Mesenchymal stem cell (in vitro differentiated cells and primary cell): ENCODE measurements around the gene RELT.

ENCODE experiments used
- DNase-seq: peaks from one replicate; pipeline ENCODE4 v3.0.0-alpha.2; 2013
- H2AFZ ChIP-seq: one replicate; pipeline ENCODE4 v1.6.1; 2013; ENCODE audit warnings: low read depth, mild to moderate bottlenecking, control low read depth, inconsistent platforms, low read length, moderate library complexity
- H2AK5ac ChIP-seq: 2 replicates; pipeline ENCODE4 v1.6.1; 2013; ENCODE audit warnings: low read length, moderate library complexity, mild to moderate bottlenecking, inconsistent platforms; ENCODE audit not compliant: severe bottlenecking
- H2BK120ac ChIP-seq: one replicate; pipeline ENCODE4 v1.6.1; 2013; ENCODE audit warnings: low read depth, mild to moderate bottlenecking, inconsistent platforms, low read length, moderate library complexity
- H2BK12ac ChIP-seq, 2 experiments: one replicate each; pipeline ENCODE4 v1.6.1; 2013; ENCODE audit warnings: inconsistent platforms in 2 of 2, low read length in 2 of 2, mild to moderate bottlenecking in 2 of 2, moderate library complexity in 2 of 2, control low read depth in 1 of 2
- H2BK15ac ChIP-seq: one replicate; pipeline ENCODE4 v1.6.1; 2013; ENCODE audit warnings: mild to moderate bottlenecking, low read depth, inconsistent platforms; ENCODE audit not compliant: poor library complexity, severe bottlenecking
- H2BK5ac ChIP-seq: 2 replicates; pipeline ENCODE4 v1.6.1; 2013; ENCODE audit warnings: low read depth, mild to moderate bottlenecking, low read length, control low read depth, inconsistent platforms; ENCODE audit not compliant: poor library complexity, severe bottlenecking
- H3K14ac ChIP-seq, 2 experiments: one replicate each; pipeline ENCODE4 v1.6.1; 2013; ENCODE audit warnings: inconsistent platforms in 2 of 2, low read length in 2 of 2, control low read depth in 1 of 2, mild to moderate bottlenecking in 1 of 2, moderate library complexity in 1 of 2
- H3K18ac ChIP-seq, 2 experiments: one replicate each; pipeline ENCODE4 v1.6.1; 2013; ENCODE audit warnings: inconsistent platforms in 2 of 2, low read length in 2 of 2, control low read depth in 1 of 2, low read depth in 1 of 2, mild to moderate bottlenecking in 1 of 2
- H3K23ac ChIP-seq, 2 experiments: one replicate each; pipeline ENCODE4 v1.6.1; 2013; ENCODE audit warnings: inconsistent platforms in 2 of 2, low read length in 2 of 2, mild to moderate bottlenecking in 2 of 2, moderate library complexity in 2 of 2, control low read depth in 1 of 2
- H3K27ac ChIP-seq: 2 replicates; pipeline ENCODE4 v1.5.1; 2013; ENCODE audit warnings: mild to moderate bottlenecking, moderate library complexity, low read length, control low read depth, inconsistent platforms; ENCODE audit not compliant: poor library complexity, severe bottlenecking
- H3K27me3 ChIP-seq, 2 experiments: 2 replicates each; pipeline versions ENCODE4 v1.6.1 to v1.7.0; 2013; ENCODE audit warnings: low read length in 2 of 2, mild to moderate bottlenecking in 2 of 2, moderate library complexity in 2 of 2, control low read depth in 1 of 2, inconsistent platforms in 1 of 2; ENCODE audit not compliant: control insufficient read depth in 1 of 2, insufficient read depth in 1 of 2
- H3K36me3 ChIP-seq, 2 experiments: 2 replicates each; pipeline versions ENCODE4 v1.6.1 to v1.7.0; 2013; ENCODE audit warnings: low read length in 2 of 2, control low read depth in 1 of 2, inconsistent platforms in 1 of 2, low read depth in 1 of 2, mild to moderate bottlenecking in 1 of 2; ENCODE audit not compliant: insufficient read depth in 2 of 2, control insufficient read depth in 1 of 2
- H3K4ac ChIP-seq, 2 experiments: one replicate each; pipeline ENCODE4 v1.6.1; 2013; ENCODE audit warnings: inconsistent platforms in 2 of 2, low read length in 2 of 2, mild to moderate bottlenecking in 2 of 2, moderate library complexity in 2 of 2, control low read depth in 1 of 2, low read depth in 1 of 2
- H3K4me1 ChIP-seq: 2 replicates; pipeline ENCODE4 v1.6.1; 2013; ENCODE audit warnings: low read depth, low read length, control low read depth; ENCODE audit not compliant: control insufficient read depth, insufficient read depth
- H3K4me2 ChIP-seq: 2 replicates; pipeline ENCODE4 v1.6.1; 2013; ENCODE audit warnings: low read length, mild to moderate bottlenecking, inconsistent platforms; ENCODE audit not compliant: poor library complexity, severe bottlenecking
- H3K4me3 ChIP-seq, 2 experiments: 2 replicates each; pipeline versions ENCODE4 v1.5.1 to v1.7.0; 2013; ENCODE audit warnings: low read length in 2 of 2, mild to moderate bottlenecking in 2 of 2, control low read depth in 1 of 2, low read depth in 1 of 2; ENCODE audit not compliant: insufficient read depth in 1 of 2
- H3K79me1 ChIP-seq: replicated peaks from 2 replicates; pipeline ENCODE4 v1.6.1; 2013; ENCODE audit warnings: mild to moderate bottlenecking, control low read depth, low read length, inconsistent platforms; ENCODE audit not compliant: poor library complexity, severe bottlenecking
- H3K9ac ChIP-seq: 2 replicates; pipeline ENCODE4 v1.7.0; 2013; ENCODE audit warnings: mild to moderate bottlenecking, low read length, moderate library complexity
- H3K9me3 ChIP-seq: 2 replicates; pipeline ENCODE4 v1.7.0; 2013; ENCODE audit warnings: mild to moderate bottlenecking, low read length; ENCODE audit not compliant: control insufficient read depth
- H4K8ac ChIP-seq: one replicate; pipeline ENCODE4 v1.6.1; 2013; ENCODE audit warnings: inconsistent platforms, mild to moderate bottlenecking, low read length, moderate library complexity
- H4K91ac ChIP-seq: one replicate; pipeline ENCODE4 v1.6.1; 2013; ENCODE audit warnings: mild to moderate bottlenecking, low read length, inconsistent platforms
- WGBS: methylation state at CpG from one replicate; pipeline ENCODE4 v1.1.7; 2013; ENCODE audit warnings: mixed read lengths; 5-methylcytosine and 5-hydroxymethylcytosine counted together

RELT gene

GRCh38 chr11:73383249-73384124 is 7.3 kb downstream of the RELT start:
- Histone ChIP-seq H3K36me3 (peaks cover 0 to 8% of the 10 kb centered on the region in 2 experiments), H3K18ac (peak overlapping the region; percentile 3 to 56), H2BK12ac (peak overlapping the region in 1 of 2 experiments; percentile 37), H3K27ac (no peak overlapping the region), H3K9me3 (no peaks in the 10 kb centered on the region), H3K4me1 (peaks cover 50% of the 10 kb centered on the region), H3K79me1 (peaks cover 56% of the 10 kb centered on the region), H2BK15ac (peak overlapping the region; percentile 56), H3K14ac (peak overlapping the region in 1 of 2 experiments; percentile 0), H2BK5ac (no peak overlapping the region), H3K4me3 (no peak overlapping the region), H3K4me2 (no peak overlapping the region), H2AK5ac (no peak overlapping the region), H4K91ac (peak overlapping the region; percentile 64), H3K9ac (no peak overlapping the region), H2BK120ac (no peak overlapping the region), H3K23ac (no peak overlapping the region), H4K8ac (peak overlapping the region; percentile 19), H3K27me3 (no peaks in the 10 kb centered on the region), H2AFZ (no peak overlapping the region), H3K4ac (peak overlapping the region; percentile 29 to 31)
- 86% methylated on average over 9 of the region's 9 CpGs for WGBS
- DNase-seq, result peak; percentile 52

- Histone ChIP-seq H3K27ac (no peak overlapping the region), H3K23ac (no peak overlapping the region), H3K9ac (no peak overlapping the region), H3K79me1 (peaks cover 53% of the 10 kb centered on the region), H2AK5ac (no peak overlapping the region), H3K9me3 (no peaks in the 10 kb centered on the region), H2AFZ (no peak overlapping the region), H2BK5ac (no peak overlapping the region), H3K4ac (peak overlapping the region in 1 of 2 experiments; percentile 29), H3K4me1 (peaks cover 56% of the 10 kb centered on the region), H3K18ac (no peak overlapping the region), H3K4me3 (no peak overlapping the region), H4K91ac (no peak overlapping the region), H3K4me2 (no peak overlapping the region), H4K8ac (peak overlapping the region; percentile 59), H3K27me3 (no peaks in the 10 kb centered on the region), H3K14ac (no peak overlapping the region), H3K36me3 (peaks cover 0 to 10% of the 10 kb centered on the region in 2 experiments), H2BK120ac (peak overlapping the region; percentile 66), H2BK15ac (peak overlapping the region; percentile 56), H2BK12ac (no peak overlapping the region)
- no peak for DNase-seq
- 98% methylated on average over 6 of the region's 7 CpGs for WGBS
Measured at GRCh38 chr11:73384125-73384441, 7.9 kb downstream of the RELT start.

GRCh38 chr11:73384531-73384871 is 8.3 kb downstream of the RELT start:
- peak overlapping the region; percentile 25 to 48 for H3K18ac ChIP-seq
- H3K14ac ChIP-seq, result no peak overlapping the region
- peaks cover 53% of the 10 kb centered on the region for H3K79me1 ChIP-seq
- no peak overlapping the region for H3K4me2 ChIP-seq
- no peak overlapping the region for H2AK5ac ChIP-seq
- WGBS, result 87% methylated on average over 3 of the region's 4 CpGs
- H3K36me3 ChIP-seq, result peaks cover 0 to 10% of the 10 kb centered on the region in 2 experiments
- peak overlapping the region; percentile 59 for H4K8ac ChIP-seq
- H2BK15ac ChIP-seq, result peak overlapping the region; percentile 73
- peak overlapping the region; percentile 66 for H2BK120ac ChIP-seq
- H2AFZ ChIP-seq, result no peak overlapping the region
- H3K9ac ChIP-seq, result no peak overlapping the region
- peak overlapping the region in 1 of 2 experiments; percentile 26 for H3K4ac ChIP-seq
- peak overlapping the region; percentile 5 for H4K91ac ChIP-seq
- no peak overlapping the region for H3K23ac ChIP-seq
- H3K9me3 ChIP-seq, result no peaks in the 10 kb centered on the region
- no peaks in the 10 kb centered on the region for H3K27me3 ChIP-seq
- H2BK5ac ChIP-seq, result no peak overlapping the region
- H3K27ac ChIP-seq, result no peak overlapping the region
- H3K4me1 ChIP-seq, result peaks cover 60% of the 10 kb centered on the region
- H3K4me3 ChIP-seq, result no peak overlapping the region
- peak overlapping the region in 1 of 2 experiments; percentile 85 for H2BK12ac ChIP-seq
- DNase-seq, result no peak

GRCh38 chr11:73384872-73385689 is 8.9 kb downstream of the RELT start:
- 75% methylated on average over 19 of the region's 21 CpGs for WGBS
- Histone ChIP-seq H2AFZ (no peak overlapping the region), H4K8ac (peak overlapping the region; percentile 59), H3K36me3 (peaks cover 0 to 10% of the 10 kb centered on the region in 2 experiments), H3K27me3 (no peaks in the 10 kb centered on the region), H3K4ac (peak overlapping the region; percentile 35 to 53), H3K4me2 (no peak overlapping the region), H3K14ac (peak overlapping the region in 1 of 2 experiments; percentile 63), H3K27ac (no peak overlapping the region), H2BK15ac (peak overlapping the region; percentile 73), H3K9ac (no peak overlapping the region), H2BK5ac (no peak overlapping the region), H3K23ac (peak overlapping the region in 1 of 2 experiments; percentile 47), H3K4me3 (no peak overlapping the region), H3K9me3 (no peaks in the 10 kb centered on the region), H2AK5ac (no peak overlapping the region), H2BK12ac (peak overlapping the region in 1 of 2 experiments; percentile 85), H4K91ac (peak overlapping the region; percentile 91), H3K4me1 (peaks cover 64% of the 10 kb centered on the region), H2BK120ac (peak overlapping the region; percentile 69), H3K18ac (peak overlapping the region; percentile 25 to 69), H3K79me1 (peaks cover 52% of the 10 kb centered on the region)
- peak; percentile 65 for DNase-seq
